Activated naive CD4-positive, alpha-beta T cell (primary cell): Measurements from ENCODE around the gene ZMYM4.
"Not testable (repeated sequence)": the region's sequence is repeated elsewhere in the genome, so short reads cannot be mapped to it uniquely, and the experiment has no call there.

Experiments used
- DNase-seq, 4 experiments: peaks; one replicate each; lab custom pipeline; 2025; lab: John Stamatoyannopoulos, UW

The ZMYM4 gene

GRCh38 chr1:35326246-35326866 lies 57.8 kb downstream of the ZMYM4 start:
- DNase-seq, result no peak

DNA sequence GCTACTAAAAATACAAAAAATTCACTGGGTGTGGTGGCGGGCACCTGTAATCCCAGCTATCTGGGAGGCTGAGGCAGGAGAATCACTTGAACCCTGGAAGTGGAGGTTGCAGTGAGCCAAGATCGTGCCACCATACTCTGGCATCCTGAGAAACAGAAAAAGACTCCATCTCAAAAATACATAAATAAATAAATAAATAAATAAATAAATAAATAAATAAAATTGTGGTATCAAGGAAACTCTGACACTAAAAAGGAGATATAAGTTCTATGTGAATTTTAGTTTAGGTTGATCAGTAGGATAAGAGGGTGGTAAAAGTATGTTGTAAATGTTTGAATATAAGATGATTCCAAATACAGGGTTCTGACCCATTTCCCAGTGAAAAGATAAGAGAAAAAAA lies 63.1 kb downstream of the ZMYM4 start:
- not testable (repeated sequence) for DNase-seq

GRCh38 chr1:35334485-35334884 lies 66.0 kb downstream of the ZMYM4 start:
- no peak for DNase-seq

- no peak for DNase-seq
Measured at GRCh38 chr1:35340519-35340918, 72.0 kb downstream of the ZMYM4 start.

DNA sequence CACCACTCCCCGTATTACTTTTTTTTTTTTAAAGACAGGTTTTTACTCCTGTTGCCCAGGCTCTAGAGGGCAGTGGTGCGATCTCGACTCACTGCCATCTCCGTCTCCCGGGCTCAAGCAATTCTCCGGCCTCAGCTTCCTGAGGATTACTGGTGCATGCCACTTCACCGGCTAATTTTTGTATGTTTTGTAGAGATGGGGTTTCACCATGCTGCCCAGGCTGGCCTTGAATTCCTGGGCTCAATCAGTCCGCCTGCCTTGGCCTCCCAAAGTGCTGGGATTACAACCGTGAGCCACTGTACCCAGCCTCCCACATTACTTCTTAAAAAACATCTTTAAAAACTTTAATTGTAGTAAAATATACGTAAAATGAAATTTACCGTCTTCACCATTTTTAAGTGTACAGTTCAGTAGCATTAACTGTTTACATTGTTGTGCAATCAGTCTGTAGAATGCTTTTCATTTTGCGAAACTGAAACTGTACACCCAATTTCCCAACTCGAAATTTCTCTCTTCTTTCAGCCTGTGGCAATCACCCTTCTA lies 77.0 kb downstream of the ZMYM4 start:
- no peak for DNase-seq

DNA sequence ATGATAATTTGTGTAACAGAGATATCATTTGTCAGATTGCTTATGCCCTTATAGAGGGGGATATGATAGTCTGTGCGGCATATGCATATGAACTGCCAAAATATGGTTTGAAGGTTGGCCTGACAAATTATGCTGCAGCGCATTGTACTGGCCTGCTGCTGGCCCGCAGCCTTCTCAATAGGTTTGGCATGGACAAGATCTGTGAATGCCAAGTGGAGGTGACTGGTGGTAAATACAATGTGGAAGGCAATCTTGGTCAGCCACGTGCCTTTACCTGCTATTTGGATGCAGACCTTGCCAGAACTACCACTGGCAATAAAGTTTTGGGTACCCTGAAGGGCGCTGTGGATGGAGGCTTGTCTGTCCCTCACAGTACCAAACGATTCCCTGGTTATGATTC lies 82.4 kb downstream of the ZMYM4 start:
- no peak for DNase-seq

DNA sequence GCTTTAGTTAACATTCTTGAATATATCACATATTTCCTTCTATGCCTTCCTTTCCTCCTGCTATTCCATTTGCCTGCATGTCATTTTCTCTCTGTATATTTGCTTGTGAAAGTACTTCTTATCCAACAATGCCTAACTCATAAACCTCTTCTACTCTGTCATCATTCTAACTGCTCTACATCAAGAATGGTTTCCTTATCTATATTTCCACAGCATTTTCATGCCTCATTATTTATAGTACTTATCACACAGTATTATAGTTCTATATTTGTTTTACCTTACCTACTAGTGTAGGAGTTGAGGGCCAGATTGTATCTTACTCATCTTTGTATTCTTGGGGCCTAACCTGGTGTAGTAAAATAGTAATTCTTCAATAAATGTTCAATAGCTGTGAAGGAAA lies 91.5 kb downstream of the ZMYM4 start:
- no peak for DNase-seq

- DNase-seq, result no peak
Measured at GRCh38 chr1:35361638-35362037, 93.1 kb downstream of the ZMYM4 start.

- DNase-seq, result no peak
Measured at GRCh38 chr1:35364741-35365140, 96.2 kb downstream of the ZMYM4 start.

GRCh38 chr1:35367914-35368313 lies 99.4 kb downstream of the ZMYM4 start:
- DNase-seq, result no peak

DNA sequence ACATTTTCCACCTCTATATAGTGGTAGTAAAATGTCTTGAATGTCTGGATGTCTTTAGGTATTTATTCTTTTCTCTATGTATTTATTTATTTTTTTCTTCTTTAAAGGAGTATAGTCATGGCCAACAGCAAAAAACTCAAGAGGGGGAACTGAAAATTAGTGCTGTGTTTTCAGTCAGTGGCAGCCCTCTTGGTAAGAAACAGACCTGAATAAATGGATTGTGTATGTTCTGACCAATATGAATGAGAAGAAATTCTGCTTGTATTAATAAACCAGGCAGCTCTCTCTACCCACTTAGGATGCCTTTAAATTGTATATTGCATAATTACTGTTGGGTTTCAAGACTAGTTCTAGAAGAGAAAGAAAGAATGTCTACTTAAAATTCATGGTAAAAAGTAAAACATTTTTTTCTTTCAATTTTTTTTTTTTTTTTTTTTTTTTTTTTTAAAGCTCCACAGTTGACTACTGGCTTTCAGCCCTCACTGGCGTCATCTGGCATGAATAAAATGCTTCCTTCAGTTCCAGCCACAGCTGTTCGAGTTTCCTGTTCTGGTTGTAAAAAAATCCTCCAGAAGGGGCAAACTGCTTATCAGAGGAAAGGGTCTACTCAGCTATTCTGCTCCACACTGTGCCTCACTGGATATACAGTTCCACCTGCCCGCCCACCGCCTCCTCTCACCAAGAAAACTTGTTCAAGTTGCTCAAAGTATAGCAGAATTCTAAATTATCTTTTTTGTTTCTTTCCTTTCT lies 101.6 kb downstream of the ZMYM4 start:
- no peak for DNase-seq

DNA sequence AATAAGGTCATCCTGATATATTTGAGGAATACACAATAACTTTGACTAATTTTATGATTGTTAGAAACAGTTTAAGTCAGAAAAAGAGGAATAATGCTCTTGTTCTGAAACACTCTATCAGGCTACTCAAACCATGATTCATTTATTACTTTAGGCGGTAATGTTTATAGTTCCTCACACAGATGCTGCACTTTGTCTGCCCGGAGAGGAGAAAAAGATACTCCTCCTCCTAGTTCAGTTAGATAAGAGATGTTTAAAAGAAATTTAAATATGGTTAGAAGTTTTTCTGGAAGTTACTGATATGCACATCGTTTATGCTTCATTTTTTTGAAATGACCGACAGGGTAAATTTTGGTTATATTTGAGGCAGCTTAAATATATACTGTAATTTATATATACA lies 103.0 kb downstream of the ZMYM4 start:
- DNase-seq, result no peak

GRCh38 chr1:35377555-35377954 lies 109.0 kb downstream of the ZMYM4 start:
- DNase-seq, result no peak

- DNase-seq, result no peak
Measured at GRCh38 chr1:35379317-35380000, 111.0 kb downstream of the ZMYM4 start.

DNA sequence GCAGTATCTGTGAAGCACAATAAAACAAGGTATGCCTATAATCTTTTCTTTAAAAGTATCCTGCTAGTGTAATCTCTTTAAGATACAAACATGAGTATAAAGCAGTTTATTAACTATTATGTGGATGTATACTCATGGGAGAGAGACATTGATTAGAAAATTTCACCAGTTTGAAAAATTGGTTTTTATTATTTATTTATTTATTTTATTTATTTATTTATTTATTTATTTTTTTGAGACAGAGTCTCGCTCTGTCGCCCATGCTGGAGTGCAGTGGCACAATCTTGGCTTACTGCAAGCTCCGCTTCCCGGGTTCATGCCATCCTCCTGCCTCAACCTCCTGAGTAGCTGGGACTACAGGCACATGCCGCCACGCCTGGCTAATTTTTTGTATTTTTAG lies 111.6 kb downstream of the ZMYM4 start:
- not testable (repeated sequence) for DNase-seq

DNA sequence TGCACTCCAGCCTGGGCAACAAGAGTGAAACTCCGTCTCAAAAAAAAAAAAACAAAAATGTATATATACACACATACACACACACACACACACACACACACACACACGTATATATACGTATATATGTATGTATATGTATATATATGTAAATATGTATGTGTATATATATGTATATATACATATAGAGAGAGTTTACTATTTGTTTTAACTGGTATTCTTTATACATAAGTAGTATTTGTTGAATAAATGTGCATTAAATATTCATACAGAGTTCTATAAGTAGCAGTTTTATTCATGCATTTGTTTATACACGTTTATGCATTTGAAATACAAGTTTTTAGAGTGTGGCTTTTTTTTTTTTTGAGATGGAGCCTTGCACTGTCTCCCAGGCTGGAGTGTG lies 113.6 kb downstream of the ZMYM4 start:
- no peak for DNase-seq

- no peak for DNase-seq
Measured at GRCh38 chr1:35386290-35386689, 117.8 kb downstream of the ZMYM4 start.

DNA sequence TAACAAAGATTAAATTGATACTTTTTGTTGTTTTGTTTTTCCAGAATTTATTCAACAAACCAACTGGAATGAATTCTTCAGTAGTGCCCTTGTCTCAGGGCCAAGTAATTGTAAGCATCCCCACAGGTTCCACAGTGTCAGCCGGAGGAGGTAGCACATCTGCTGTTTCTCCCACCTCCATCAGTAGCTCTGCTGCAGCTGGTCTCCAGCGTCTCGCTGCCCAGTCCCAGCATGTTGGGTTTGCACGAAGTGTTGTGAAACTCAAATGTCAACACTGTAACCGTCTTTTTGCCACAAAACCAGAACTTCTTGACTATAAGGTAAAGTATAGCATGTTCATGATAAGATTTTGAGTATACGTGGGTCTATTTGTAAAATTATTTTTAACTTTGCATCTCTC lies 118.5 kb downstream of the ZMYM4 start:
- DNase-seq, result no peak

- DNase-seq, result no peak
Measured at GRCh38 chr1:35390600-35391494, 122.3 kb downstream of the ZMYM4 start.

DNA sequence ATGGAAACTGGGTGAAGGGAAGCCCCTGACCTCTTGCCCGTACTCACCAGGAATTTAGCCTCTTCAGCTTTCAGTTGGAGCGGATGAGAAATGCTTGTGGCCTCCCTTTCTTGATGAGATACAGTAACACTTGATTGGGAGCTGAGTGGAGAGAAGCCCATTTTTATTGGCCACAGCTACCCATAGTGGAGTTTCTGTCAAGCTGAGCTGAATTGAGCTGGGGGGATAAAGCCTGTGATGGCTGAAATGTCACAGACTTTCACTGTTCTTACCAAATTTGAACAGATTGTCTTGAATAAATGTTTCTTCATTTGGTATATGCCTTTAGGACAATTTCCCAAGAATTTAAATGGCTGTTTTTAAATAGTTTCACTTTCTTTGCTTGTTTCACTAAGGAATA lies 125.9 kb downstream of the ZMYM4 start:
- DNase-seq, result no peak

- DNase-seq, result no peak
Measured at GRCh38 chr1:35398739-35399138, 130.2 kb downstream of the ZMYM4 start.

DNA sequence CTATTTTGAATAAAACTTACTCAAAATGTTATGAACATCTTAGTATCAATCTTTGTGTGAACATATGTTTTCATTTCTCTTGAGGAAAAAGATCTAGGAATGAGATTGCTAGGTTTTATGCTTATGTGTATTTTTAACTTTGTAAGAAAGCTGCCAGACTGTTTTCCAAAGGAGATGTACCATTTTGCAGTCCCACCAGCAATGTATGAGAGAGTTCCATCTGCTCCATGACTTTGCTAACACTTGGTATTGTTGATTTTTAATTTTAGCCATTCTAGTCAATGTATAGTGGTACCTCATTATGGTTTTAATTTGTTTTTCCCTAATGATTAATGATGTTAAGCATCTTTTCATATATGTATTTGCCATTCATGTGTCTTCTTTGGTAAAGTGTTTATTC lies 132.5 kb downstream of the ZMYM4 start:
- DNase-seq, result no peak
